HL-60 (cell line): Measurements from ENCODE around the gene WDR64.

Experiments
- DNase-seq, 2 experiments: peaks; one replicate each; pipeline ENCODE4 v3.0.0-alpha.2; 2010 to 2020; ENCODE audit warnings: low read depth in 1 of 2, low spot score in 1 of 2
- H3K27ac ChIP-seq: fragments of 250-450 bp; sonication (Bioruptor Pico); replicated peaks from 2 replicates; pipeline ENCODE4 v1.5.1; 2020; ENCODE audit warnings: mild to moderate bottlenecking, moderate library complexity
- H3K27me3 ChIP-seq: fragments of 250-450 bp; sonication (Bioruptor Pico); 2 replicates; pipeline ENCODE4 v1.5.1; 2021; ENCODE audit warnings: mild to moderate bottlenecking, moderate library complexity; ENCODE audit not compliant: insufficient read depth, poor library complexity, severe bottlenecking
- H3K4me3 ChIP-seq: replicated peaks from 2 replicates; pipeline ENCODE4 v1.5.1; 2011; ENCODE audit warnings: mild to moderate bottlenecking, control low read depth, low read length; ENCODE audit not compliant: insufficient read depth
- GABPA ChIP-seq: IDR thresholded peaks from 2 replicates; pipeline ENCODE4 v1.6.1; 2012; ENCODE audit warnings: low read depth
- POLR2AphosphoS5 ChIP-seq: IDR thresholded peaks from 2 replicates; pipeline ENCODE4 v1.6.1; 2012; ENCODE audit warnings: low read depth
- SPI1 ChIP-seq: IDR thresholded peaks from 2 replicates; pipeline ENCODE4 v1.6.1; 2012; ENCODE audit warnings: low read depth, mild to moderate bottlenecking, borderline replicate concordance
- TF ChIP-seq, protein P1 (sequence below): IDR thresholded peaks from 2 replicates; pipeline ENCODE4 v1.6.1; 2012; ENCODE audit warnings: low read depth; ENCODE audit not compliant: insufficient replicate concordance
- TF ChIP-seq, protein P2 (sequence below): IDR thresholded peaks from one replicate; pipeline ENCODE4 v1.5.1; 2011; ENCODE audit warnings: low read length, control low read depth, inconsistent platforms; ENCODE audit not compliant: insufficient read depth

WDR64 gene

DNA sequence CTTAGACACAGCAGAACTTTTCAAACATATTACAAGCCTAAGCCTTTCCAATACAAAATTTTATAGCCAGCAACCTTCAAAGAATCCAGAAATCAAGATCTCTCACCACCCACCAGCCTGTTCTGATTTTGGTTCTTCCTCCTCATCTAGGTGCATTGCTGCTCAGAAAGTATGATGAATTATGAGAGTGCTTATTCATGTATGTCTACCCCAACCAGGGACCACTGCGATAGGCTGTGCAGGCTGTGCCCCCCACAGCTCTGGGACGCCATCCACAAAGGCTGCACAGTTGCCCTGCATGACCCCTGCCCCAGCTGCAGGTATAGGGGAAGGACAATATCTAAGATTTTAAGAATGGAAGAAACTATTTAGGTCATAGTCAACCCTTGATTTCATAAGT lies 55.4 kb downstream of the WDR64 start:
- no peak overlapping the region for H3K27ac ChIP-seq
- TF ChIP-seq, protein P1, sequence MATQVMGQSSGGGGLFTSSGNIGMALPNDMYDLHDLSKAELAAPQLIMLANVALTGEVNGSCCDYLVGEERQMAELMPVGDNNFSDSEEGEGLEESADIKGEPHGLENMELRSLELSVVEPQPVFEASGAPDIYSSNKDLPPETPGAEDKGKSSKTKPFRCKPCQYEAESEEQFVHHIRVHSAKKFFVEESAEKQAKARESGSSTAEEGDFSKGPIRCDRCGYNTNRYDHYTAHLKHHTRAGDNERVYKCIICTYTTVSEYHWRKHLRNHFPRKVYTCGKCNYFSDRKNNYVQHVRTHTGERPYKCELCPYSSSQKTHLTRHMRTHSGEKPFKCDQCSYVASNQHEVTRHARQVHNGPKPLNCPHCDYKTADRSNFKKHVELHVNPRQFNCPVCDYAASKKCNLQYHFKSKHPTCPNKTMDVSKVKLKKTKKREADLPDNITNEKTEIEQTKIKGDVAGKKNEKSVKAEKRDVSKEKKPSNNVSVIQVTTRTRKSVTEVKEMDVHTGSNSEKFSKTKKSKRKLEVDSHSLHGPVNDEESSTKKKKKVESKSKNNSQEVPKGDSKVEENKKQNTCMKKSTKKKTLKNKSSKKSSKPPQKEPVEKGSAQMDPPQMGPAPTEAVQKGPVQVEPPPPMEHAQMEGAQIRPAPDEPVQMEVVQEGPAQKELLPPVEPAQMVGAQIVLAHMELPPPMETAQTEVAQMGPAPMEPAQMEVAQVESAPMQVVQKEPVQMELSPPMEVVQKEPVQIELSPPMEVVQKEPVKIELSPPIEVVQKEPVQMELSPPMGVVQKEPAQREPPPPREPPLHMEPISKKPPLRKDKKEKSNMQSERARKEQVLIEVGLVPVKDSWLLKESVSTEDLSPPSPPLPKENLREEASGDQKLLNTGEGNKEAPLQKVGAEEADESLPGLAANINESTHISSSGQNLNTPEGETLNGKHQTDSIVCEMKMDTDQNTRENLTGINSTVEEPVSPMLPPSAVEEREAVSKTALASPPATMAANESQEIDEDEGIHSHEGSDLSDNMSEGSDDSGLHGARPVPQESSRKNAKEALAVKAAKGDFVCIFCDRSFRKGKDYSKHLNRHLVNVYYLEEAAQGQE, result no peak
- TF ChIP-seq POLR2AphosphoS5 (no peak), GABPA (no peak), SPI1 (no peak)
- no peak for DNase-seq
- H3K4me3 ChIP-seq, result no peak overlapping the region
- peaks cover 3% of the 10 kb centered on the region for H3K27me3 ChIP-seq

DNA sequence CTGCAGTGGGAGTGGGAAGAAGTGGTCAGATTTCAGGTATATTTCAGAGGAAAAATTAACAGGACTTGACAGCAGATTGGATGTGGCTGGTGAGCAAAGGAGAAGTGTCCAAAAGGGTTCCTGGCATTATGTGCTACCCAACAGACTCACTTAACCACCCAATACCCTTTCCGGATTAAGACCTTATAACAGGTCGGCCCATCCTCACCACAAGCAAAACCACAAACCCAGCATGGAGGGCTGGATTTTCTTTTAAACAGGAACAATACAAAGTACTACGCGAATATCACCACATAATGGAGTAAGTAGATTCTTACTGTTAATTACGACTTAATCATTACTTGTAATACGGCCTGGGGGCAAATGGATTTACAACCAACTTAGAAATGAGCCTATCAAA lies 59.2 kb downstream of the WDR64 start:
- DNase-seq, result peak in 1 of 2 experiments; percentile 9
- H3K27ac ChIP-seq, result no peak overlapping the region
- TF ChIP-seq GABPA, result no peak
- no peak for TF ChIP-seq POLR2AphosphoS5
- TF ChIP-seq SPI1, result no peak
- TF ChIP-seq, protein P2, sequence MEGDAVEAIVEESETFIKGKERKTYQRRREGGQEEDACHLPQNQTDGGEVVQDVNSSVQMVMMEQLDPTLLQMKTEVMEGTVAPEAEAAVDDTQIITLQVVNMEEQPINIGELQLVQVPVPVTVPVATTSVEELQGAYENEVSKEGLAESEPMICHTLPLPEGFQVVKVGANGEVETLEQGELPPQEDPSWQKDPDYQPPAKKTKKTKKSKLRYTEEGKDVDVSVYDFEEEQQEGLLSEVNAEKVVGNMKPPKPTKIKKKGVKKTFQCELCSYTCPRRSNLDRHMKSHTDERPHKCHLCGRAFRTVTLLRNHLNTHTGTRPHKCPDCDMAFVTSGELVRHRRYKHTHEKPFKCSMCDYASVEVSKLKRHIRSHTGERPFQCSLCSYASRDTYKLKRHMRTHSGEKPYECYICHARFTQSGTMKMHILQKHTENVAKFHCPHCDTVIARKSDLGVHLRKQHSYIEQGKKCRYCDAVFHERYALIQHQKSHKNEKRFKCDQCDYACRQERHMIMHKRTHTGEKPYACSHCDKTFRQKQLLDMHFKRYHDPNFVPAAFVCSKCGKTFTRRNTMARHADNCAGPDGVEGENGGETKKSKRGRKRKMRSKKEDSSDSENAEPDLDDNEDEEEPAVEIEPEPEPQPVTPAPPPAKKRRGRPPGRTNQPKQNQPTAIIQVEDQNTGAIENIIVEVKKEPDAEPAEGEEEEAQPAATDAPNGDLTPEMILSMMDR, result no peak
- TF ChIP-seq, protein P1, result no peak
- no peak overlapping the region for H3K4me3 ChIP-seq
- H3K27me3 ChIP-seq, result peaks cover 3% of the 10 kb centered on the region

DNA sequence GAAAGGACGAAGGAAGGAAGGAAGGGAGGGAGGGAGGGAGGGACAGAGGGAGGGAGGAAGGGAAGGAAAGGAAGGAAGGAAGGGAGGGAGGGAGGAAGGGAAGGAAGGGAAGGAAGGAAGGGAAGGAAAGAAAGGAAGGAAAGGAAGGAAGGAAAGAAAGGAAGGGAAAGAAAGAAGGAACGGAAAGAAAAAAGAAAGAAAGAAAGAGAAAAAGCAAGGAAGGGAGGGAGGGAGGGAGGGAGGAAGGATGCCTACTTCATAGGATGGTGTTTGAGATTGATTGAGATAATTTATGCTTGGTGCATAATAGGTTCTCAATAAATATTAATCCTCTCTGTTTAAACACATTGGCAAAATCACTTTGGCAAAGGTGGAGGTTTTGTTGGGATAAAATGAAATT lies 61.2 kb downstream of the WDR64 start:
- Histone ChIP-seq H3K27me3 (peaks cover 3% of the 10 kb centered on the region), H3K4me3 (no peak overlapping the region), H3K27ac (no peak overlapping the region)
- TF ChIP-seq SPI1, result no peak
- TF ChIP-seq GABPA, result no peak
- TF ChIP-seq, protein P1, result no peak
- no peak for TF ChIP-seq POLR2AphosphoS5
- TF ChIP-seq, protein P2, result no peak
- no peak for DNase-seq
